Measurements from ENCODE around the gene COLEC11. TPM values are rescaled to one million over a fixed set of nuclear protein-coding genes. Genes with fewer than 3 reads are reported as not detected.

The COLEC11 gene
- total and polyA plus RNA-seq, 10 of the 15 experiments (the other 5 are each of a cell fraction or from before 2014, with no cell fraction given), result 0.08 to 0.74 (median 0.14) TPM; not detected in 4

DNA sequence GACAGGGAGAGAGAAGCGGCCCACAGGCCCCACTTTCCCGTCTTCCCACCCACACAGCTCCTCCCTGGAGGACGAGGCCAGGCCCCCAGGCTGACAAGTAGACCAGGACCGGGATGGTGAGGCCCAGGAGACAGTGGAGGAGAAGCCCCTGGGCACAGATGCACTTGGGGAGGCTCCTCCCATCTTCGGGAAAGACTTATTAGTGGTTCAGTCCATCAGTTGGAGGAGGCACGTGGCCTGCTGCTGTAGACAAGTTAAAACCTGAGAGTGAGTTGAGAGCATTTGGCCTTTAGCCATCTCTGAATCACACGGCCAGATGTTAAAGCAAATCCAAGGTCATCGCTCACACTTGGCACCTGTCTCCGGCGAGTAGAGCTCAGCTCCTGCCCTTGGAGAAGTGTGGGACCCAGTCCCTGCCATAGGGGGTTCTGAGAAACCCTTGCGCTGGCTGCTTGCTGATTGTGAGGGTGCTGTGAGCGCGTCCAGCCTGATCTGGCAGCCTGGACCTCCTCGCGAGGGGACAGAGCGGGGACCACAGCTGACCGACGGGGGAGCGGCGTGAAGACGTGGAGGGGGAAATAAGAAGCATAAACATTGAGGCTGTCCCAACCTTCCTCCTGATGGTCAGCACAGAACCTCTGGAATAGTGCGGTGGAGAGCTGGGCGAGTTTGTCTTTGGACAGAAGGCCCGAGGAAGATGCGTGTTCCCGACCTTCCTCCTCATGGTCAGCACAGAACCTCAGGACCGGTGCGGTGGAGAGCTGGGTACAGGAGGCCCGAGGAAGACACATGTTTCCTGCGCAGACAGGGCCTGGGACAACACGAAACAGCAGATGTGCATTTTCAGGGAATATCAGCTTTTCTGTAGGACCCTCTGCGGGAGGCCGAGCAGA, 38.4 kb downstream of the COLEC11 start:
- ChIA-PET POLR2A (no interaction called here), SMC1A (ENCODE audit: uncharacterized antibody, unreplicated experiment) (interaction anchor here (1.0 kb wide), 1 partner anchor 9 kb away, joined by 3 read pairs; no protein-coding TSS in a partner anchor), CTCF (no interaction called here), RAD21 (ENCODE audit: unreplicated experiment) (no interaction called here)
- 67% methylated on average over 33 of the region's 33 CpGs for WGBS (ENCODE audit: insufficient coverage, insufficient replicate concordance, low lambda C conversion rate, missing lambda C conversion rate)
- Histone ChIP-seq H3K4me1 (ENCODE audit: control insufficient read depth, insufficient read depth, low read length) (no peaks in the 10 kb centered on the region), H3K9me3 (replicated peaks; ENCODE audit: control insufficient read depth, insufficient read depth, low read length) (no peaks in the 10 kb centered on the region), H4K20me1 (ENCODE audit: control insufficient read depth, insufficient read depth) (no peaks in the 10 kb centered on the region), H3K27me3 (replicated peaks in 1 of 2; ENCODE audit: control insufficient read depth in 2 of 2, insufficient read depth in 2 of 2, low read length in 1 of 2) (no peaks in the 10 kb centered on the region), H3K4me2 (ENCODE audit: control insufficient read depth, insufficient read depth) (no peak overlapping the region), H3K79me2 (ENCODE audit: control insufficient read depth, insufficient read depth, low read length) (no peaks in the 10 kb centered on the region), H3K27ac (ENCODE audit: control insufficient read depth, insufficient read depth) (no peak overlapping the region), H3K36me3 (ENCODE audit: control insufficient read depth in 2 of 2, insufficient read depth in 2 of 2, low read length in 1 of 2) (no peaks in the 10 kb centered on the region), H3K9ac (ENCODE audit: control insufficient read depth, insufficient read depth, low read length) (no peak overlapping the region), H3K4me3 (no peak overlapping the region), H2AFZ (ENCODE audit: control insufficient read depth, low read depth, low read length) (no peak overlapping the region)
- FAIRE-seq (no peak), DNase-seq (ENCODE audit: low read depth, low spot score) (no peak), ATAC-seq (no peak)
- BruUV-seq (replicated peaks), result no TSS peak
- intact Hi-C loops (cut with micrococcal nuclease; ENCODE audit: unreplicated experiment), result no loop called here
- in situ Hi-C loops (cut with MboI), result no loop called here
- TF ChIP-seq TCF12 (IDR thresholded peaks at IDR 0.05; ENCODE audit: low read depth, low read length) (no peak), NR2F1 (conservative IDR thresholded peaks at IDR 0.05) (no peak), CHD2 (IDR thresholded peaks at IDR 0.05; ENCODE audit: borderline replicate concordance, low read depth, low read length) (no peak), KDM1A (IDR thresholded peaks at IDR 0.05; ENCODE audit: borderline replicate concordance) (no peak), CBX5 (IDR thresholded peaks at IDR 0.05; ENCODE audit: low read depth) (no peak), ZNF622 (IDR thresholded peaks at IDR 0.05) (no peak), DPF2 (IDR thresholded peaks at IDR 0.05) (no peak), JUNB (IDR thresholded peaks at IDR 0.05) (no peak), HDAC2 (IDR thresholded peaks at IDR 0.05) (no peak), GATAD2B (conservative IDR thresholded peaks at IDR 0.05; ENCODE audit: low read depth) (no peak), BHLHE40 (IDR thresholded peaks at IDR 0.05; ENCODE audit: borderline replicate concordance in 1 of 2, low read depth in 2 of 2, low read length in 1 of 2) (no peak), POLR2AphosphoS5 (IDR thresholded peaks at IDR 0.05; ENCODE audit: low read length) (no peak)
- TF ChIP-seq, protein P1, sequence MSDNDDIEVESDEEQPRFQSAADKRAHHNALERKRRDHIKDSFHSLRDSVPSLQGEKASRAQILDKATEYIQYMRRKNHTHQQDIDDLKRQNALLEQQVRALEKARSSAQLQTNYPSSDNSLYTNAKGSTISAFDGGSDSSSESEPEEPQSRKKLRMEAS (IDR thresholded peaks at IDR 0.05; ENCODE audit: low read depth, low read length), result no peak
- TF ChIP-seq, protein P2, sequence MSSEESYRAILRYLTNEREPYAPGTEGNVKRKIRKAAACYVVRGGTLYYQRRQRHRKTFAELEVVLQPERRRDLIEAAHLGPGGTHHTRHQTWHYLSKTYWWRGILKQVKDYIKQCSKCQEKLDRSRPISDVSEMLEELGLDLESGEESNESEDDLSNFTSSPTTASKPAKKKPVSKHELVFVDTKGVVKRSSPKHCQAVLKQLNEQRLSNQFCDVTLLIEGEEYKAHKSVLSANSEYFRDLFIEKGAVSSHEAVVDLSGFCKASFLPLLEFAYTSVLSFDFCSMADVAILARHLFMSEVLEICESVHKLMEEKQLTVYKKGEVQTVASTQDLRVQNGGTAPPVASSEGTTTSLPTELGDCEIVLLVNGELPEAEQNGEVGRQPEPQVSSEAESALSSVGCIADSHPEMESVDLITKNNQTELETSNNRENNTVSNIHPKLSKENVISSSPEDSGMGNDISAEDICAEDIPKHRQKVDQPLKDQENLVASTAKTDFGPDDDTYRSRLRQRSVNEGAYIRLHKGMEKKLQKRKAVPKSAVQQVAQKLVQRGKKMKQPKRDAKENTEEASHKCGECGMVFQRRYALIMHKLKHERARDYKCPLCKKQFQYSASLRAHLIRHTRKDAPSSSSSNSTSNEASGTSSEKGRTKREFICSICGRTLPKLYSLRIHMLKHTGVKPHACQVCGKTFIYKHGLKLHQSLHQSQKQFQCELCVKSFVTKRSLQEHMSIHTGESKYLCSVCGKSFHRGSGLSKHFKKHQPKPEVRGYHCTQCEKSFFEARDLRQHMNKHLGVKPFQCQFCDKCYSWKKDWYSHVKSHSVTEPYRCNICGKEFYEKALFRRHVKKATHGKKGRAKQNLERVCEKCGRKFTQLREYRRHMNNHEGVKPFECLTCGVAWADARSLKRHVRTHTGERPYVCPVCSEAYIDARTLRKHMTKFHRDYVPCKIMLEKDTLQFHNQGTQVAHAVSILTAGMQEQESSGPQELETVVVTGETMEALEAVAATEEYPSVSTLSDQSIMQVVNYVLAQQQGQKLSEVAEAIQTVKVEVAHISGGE (CRISPR knock-in tag; IDR thresholded peaks at IDR 0.05), result no peak
- TF ChIP-seq, protein P3, sequence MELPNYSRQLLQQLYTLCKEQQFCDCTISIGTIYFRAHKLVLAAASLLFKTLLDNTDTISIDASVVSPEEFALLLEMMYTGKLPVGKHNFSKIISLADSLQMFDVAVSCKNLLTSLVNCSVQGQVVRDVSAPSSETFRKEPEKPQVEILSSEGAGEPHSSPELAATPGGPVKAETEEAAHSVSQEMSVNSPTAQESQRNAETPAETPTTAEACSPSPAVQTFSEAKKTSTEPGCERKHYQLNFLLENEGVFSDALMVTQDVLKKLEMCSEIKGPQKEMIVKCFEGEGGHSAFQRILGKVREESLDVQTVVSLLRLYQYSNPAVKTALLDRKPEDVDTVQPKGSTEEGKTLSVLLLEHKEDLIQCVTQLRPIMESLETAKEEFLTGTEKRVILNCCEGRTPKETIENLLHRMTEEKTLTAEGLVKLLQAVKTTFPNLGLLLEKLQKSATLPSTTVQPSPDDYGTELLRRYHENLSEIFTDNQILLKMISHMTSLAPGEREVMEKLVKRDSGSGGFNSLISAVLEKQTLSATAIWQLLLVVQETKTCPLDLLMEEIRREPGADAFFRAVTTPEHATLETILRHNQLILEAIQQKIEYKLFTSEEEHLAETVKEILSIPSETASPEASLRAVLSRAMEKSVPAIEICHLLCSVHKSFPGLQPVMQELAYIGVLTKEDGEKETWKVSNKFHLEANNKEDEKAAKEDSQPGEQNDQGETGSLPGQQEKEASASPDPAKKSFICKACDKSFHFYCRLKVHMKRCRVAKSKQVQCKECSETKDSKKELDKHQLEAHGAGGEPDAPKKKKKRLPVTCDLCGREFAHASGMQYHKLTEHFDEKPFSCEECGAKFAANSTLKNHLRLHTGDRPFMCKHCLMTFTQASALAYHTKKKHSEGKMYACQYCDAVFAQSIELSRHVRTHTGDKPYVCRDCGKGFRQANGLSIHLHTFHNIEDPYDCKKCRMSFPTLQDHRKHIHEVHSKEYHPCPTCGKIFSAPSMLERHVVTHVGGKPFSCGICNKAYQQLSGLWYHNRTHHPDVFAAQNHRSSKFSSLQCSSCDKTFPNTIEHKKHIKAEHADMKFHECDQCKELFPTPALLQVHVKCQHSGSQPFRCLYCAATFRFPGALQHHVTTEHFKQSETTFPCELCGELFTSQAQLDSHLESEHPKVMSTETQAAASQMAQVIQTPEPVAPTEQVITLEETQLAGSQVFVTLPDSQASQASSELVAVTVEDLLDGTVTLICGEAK (IDR thresholded peaks at IDR 0.05; ENCODE audit: borderline replicate concordance), result no peak
- TF ChIP-seq, protein P4, sequence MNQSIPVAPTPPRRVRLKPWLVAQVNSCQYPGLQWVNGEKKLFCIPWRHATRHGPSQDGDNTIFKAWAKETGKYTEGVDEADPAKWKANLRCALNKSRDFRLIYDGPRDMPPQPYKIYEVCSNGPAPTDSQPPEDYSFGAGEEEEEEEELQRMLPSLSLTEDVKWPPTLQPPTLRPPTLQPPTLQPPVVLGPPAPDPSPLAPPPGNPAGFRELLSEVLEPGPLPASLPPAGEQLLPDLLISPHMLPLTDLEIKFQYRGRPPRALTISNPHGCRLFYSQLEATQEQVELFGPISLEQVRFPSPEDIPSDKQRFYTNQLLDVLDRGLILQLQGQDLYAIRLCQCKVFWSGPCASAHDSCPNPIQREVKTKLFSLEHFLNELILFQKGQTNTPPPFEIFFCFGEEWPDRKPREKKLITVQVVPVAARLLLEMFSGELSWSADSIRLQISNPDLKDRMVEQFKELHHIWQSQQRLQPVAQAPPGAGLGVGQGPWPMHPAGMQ (IDR thresholded peaks at IDR 0.05; ENCODE audit: borderline replicate concordance), result no peak

Data from GM12878 (cell line).